Transverse colon (tissue), 4 donors: ENCODE data around the gene CILP2.
A peak's percentile ranks its signal among the peaks of the same experiment; 100 is the strongest.

ENCODE experiments used
- CTCF ChIP-seq, 5 experiments: fragments of 200-600 bp in 3 of 5; fragments of 450-650 bp in 2 of 5; sonication (generic) in 3 of 5; IDR thresholded peaks; 1 replicate in 2 of 5; 2 replicates in 3 of 5; pipeline ENCODE4 v1.5.1; 2016 to 2017; ENCODE audit warnings: antibody characterized with exemption in 5 of 5, inconsistent platforms in 3 of 5, mild to moderate bottlenecking in 2 of 5, moderate library complexity in 1 of 5
- POLR2A ChIP-seq: fragments of 450-650 bp; IDR thresholded peaks from one replicate; pipeline ENCODE4 v1.6.1; 2016; ENCODE audit warnings: antibody characterized with exemption, mild to moderate bottlenecking, moderate library complexity
- POLR2AphosphoS5 ChIP-seq, 3 donors: sonication (generic); formaldehyde crosslinking; IDR thresholded peaks; one replicate each; pipeline ENCODE4 v1.6.1; 2016; ENCODE audit warnings: antibody characterized with exemption in 3 of 3

- TF ChIP-seq CTCF (IDR thresholded peaks at IDR 0.05) (peak; percentile 38 to 67 (median 60)), POLR2A (no peak), POLR2AphosphoS5 (IDR thresholded peaks at IDR 0.05) (no peak)
Observed at GRCh38 chr19:19552798-19553197, 14.7 kb downstream of the CILP2 start.
